ENCODE data around the gene RARB. TPM values are rescaled to one million over a fixed set of nuclear protein-coding genes. Genes with fewer than 3 reads are reported as not detected.

Gene RARB
- total and polyA plus RNA-seq, 7 experiments from 2014 or later, result 0.07 to 0.13 TPM; not detected in 5

DNA sequence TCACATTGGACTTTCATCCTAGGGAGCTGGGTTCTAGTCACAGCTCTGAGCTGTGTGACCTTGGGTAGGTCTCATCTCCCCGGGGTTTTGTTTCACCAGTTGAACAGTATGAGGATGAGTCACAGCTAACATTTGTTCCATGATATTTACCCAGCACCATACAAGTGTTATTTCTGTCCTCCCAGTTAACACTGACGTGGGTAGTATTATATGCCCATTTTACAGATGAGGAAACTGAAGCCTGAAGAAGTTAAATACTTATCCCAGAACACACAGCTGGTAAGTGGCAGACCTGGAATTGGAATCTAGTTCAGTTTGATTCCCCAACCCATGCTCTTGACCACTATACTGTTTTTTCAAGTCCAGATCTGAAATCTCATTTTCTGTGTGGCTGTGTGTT is 908 bp upstream of the RARB start:
- Histone ChIP-seq H3K9me3 (ENCODE audit: control insufficient read depth in 2 of 3, low read length in 3 of 3) (no peaks in the 10 kb centered on the region), H3K36me3 (ENCODE audit: control insufficient read depth in 2 of 3, insufficient read depth in 3 of 3, low read length in 3 of 3) (no peaks in the 10 kb centered on the region), H3K4me1 (ENCODE audit: control insufficient read depth in 2 of 2, insufficient read depth in 2 of 2, low read length in 2 of 2) (no peaks in the 10 kb centered on the region), H3K27ac (ENCODE audit: low read depth, low read length) (no peak overlapping the region), H3K27me3 (ENCODE audit: control insufficient read depth in 2 of 2, insufficient read depth in 2 of 2, low read length in 2 of 2) (peaks cover 0 to 8% of the 10 kb centered on the region in 2 donors), H3K4me3 (ENCODE audit: low read length) (no peak overlapping the region)
- no peak for ATAC-seq
- peaks cover 0 to 7% (median 0%) of the 10 kb centered on the region in 11 donors for H3K9me3 Mint-ChIP-seq
- ChIA-PET POLR2A (no interaction called here), CTCF (interaction anchor here (1.7 kb wide), 1 partner anchor 14 kb away, joined by 5 read pairs; no protein-coding TSS in a partner anchor)
- no peak for DNase-seq
- H3K27ac Mint-ChIP-seq, result no peak overlapping the region
- peaks cover 54 to 77% (median 70%) of the 10 kb centered on the region in 5 donors for H3K27me3 Mint-ChIP-seq
- H3K36me3 Mint-ChIP-seq, result no peaks in the 10 kb centered on the region
- peaks cover 0 to 10% (median 3%) of the 10 kb centered on the region in 7 donors for H3K4me1 Mint-ChIP-seq
- intact Hi-C loops (cut with micrococcal nuclease), result no loop called here
- H3K4me3 Mint-ChIP-seq, result no peak overlapping the region

DNA sequence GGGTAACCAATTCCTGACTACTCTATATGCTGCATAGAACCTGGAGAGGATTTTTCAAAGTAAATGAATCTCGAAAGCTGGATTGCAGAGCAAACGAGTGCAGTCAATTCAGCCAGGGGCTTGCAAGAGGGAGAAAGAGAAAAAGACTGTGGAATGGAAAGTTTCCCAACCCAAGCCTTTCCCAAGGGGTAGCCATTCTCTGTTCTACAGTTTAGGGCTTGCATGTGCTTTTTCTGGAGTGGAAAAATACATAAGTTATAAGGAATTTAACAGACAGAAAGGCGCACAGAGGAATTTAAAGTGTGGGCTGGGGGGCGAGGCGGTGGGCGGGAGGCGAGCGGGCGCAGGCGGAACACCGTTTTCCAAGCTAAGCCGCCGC is 511 bp upstream of the RARB start:
- no peak overlapping the region for H3K4me3 Mint-ChIP-seq

DNA sequence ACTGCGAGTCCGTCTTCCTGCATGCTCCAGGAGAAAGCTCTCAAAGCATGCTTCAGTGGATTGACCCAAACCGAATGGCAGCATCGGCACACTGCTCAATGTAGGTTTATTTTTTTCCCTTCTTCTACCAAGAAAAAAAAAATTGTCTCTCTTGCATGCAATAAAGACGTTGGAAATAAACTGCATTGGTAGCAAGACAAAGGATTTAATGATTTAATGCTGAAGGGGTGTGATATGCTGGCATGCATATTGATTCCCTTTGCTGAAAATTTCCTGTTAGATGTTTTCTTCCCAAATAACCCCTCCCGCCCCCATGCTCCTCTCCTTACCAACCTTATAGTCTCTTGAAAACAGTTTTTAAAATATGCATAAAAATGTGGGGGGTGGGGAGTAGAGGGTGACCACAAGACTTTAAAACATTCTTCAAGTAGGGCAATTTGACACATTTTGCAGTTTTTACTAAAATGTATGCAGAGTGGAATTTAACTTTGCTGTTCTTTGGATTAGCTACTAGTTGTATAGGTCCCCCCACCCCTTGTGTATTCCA is 799 bp downstream of the RARB start:
- intact Hi-C loops (cut with micrococcal nuclease), result no loop called here
- Histone ChIP-seq H3K27me3 (ENCODE audit: control insufficient read depth in 2 of 2, insufficient read depth in 2 of 2, low read length in 2 of 2) (peaks cover 0 to 8% of the 10 kb centered on the region in 2 donors), H3K27ac (ENCODE audit: low read depth, low read length) (no peak overlapping the region), H3K4me1 (ENCODE audit: control insufficient read depth in 2 of 2, insufficient read depth in 2 of 2, low read length in 2 of 2) (no peaks in the 10 kb centered on the region), H3K4me3 (ENCODE audit: low read length) (no peak overlapping the region), H3K36me3 (ENCODE audit: control insufficient read depth in 2 of 3, insufficient read depth in 3 of 3, low read length in 3 of 3) (no peaks in the 10 kb centered on the region), H3K9me3 (ENCODE audit: control insufficient read depth in 2 of 3, low read length in 3 of 3) (no peaks in the 10 kb centered on the region)
- Mint-ChIP-seq H3K27me3 (peaks cover 54 to 78% (median 61%) of the 10 kb centered on the region in 5 donors), H3K36me3 (no peaks in the 10 kb centered on the region), H3K4me1 (peaks cover 0 to 10% (median 3%) of the 10 kb centered on the region in 7 donors), H3K9me3 (peaks cover 0 to 4% (median 0%) of the 10 kb centered on the region in 11 donors), H3K27ac (no peak overlapping the region), H3K4me3 (no peak overlapping the region)
- ChIA-PET POLR2A (no interaction called here), CTCF (no interaction called here)
- ATAC-seq (no peak), DNase-seq (no peak)

More for the DNA sequence above, 511 bp upstream of the RARB start:
- no peak overlapping the region for H3K27ac ChIP-seq (ENCODE audit: low read depth, low read length)
- ATAC-seq, result no peak
- H3K4me1 ChIP-seq (ENCODE audit: control insufficient read depth in 2 of 2, insufficient read depth in 2 of 2, low read length in 2 of 2), result no peaks in the 10 kb centered on the region
- intact Hi-C loops (cut with micrococcal nuclease), result no loop called here
- H3K9me3 ChIP-seq (ENCODE audit: control insufficient read depth in 2 of 3, low read length in 3 of 3), result no peaks in the 10 kb centered on the region
- CTCF ChIA-PET, result interaction anchor here (1.7 kb wide), 1 partner anchor 14 kb away, joined by 5 read pairs; no protein-coding TSS in a partner anchor
- H3K36me3 ChIP-seq (ENCODE audit: control insufficient read depth in 2 of 3, insufficient read depth in 3 of 3, low read length in 3 of 3), result no peaks in the 10 kb centered on the region
- Mint-ChIP-seq H3K36me3 (no peaks in the 10 kb centered on the region), H3K27ac (no peak overlapping the region), H3K27me3 (peaks cover 54 to 73% (median 70%) of the 10 kb centered on the region in 5 donors), H3K4me1 (peaks cover 0 to 10% (median 3%) of the 10 kb centered on the region in 7 donors), H3K9me3 (peaks cover 0 to 7% (median 0%) of the 10 kb centered on the region in 11 donors)
- POLR2A ChIA-PET, result no interaction called here
- no peak overlapping the region for H3K4me3 ChIP-seq (ENCODE audit: low read length)
- H3K27me3 ChIP-seq (ENCODE audit: control insufficient read depth in 2 of 2, insufficient read depth in 2 of 2, low read length in 2 of 2), result peaks cover 0 to 8% of the 10 kb centered on the region in 2 donors
- DNase-seq, result no peak

DNA sequence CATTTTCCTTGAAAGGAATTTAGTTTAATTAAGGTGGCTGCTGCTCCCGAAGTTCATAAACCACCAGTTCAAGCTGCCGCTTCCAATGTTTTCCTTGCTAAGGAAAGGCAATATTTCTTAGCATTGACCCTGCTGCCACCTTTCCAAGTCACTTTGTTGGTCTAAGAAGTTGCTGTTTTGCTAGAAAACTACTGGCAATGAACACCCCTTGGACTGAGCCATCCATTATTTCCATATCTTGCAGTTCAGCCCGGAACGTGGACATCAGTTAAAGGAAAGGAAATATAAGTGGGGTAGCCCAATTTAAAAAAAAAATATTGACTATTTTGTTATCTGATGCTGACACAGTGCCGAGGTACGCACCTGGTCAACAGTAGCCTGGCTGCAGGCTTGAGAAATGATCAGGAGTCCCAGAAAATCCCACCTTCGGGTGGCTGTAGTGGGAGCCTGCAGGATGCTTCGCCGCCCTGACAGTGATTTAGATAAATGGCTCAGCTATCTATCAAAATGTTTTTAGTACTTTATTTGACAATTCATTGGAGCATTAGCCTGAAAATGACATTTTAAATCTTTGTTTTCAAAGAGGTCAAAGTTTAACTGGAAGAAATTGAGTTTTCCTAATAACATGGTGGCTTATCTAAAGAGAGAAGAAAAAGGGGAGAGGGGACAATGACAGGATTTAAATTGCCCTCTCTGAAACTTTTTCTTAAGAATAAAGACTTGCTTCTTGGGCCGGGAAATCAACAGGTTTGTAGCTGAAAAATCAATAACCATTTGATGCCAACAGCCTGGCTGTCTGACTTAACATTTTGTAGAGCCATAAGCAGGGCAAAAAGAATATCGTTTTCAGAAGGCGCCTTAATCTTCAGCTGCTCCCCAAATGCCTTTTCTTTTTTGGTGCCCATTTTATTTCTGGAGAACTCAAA is 1.6 kb downstream of the RARB start:
- intact Hi-C loops (cut with micrococcal nuclease), result no loop called here
- POLR2A ChIA-PET, result no interaction called here
- H3K27me3 Mint-ChIP-seq, result peaks cover 54 to 79% (median 58%) of the 10 kb centered on the region in 5 donors
- Histone ChIP-seq H3K27me3 (ENCODE audit: control insufficient read depth in 2 of 2, insufficient read depth in 2 of 2, low read length in 2 of 2) (peaks cover 0 to 8% of the 10 kb centered on the region in 2 donors), H3K4me1 (ENCODE audit: control insufficient read depth in 2 of 2, insufficient read depth in 2 of 2, low read length in 2 of 2) (no peaks in the 10 kb centered on the region), H3K4me3 (ENCODE audit: low read length) (no peak overlapping the region), H3K36me3 (ENCODE audit: control insufficient read depth in 2 of 3, insufficient read depth in 3 of 3, low read length in 3 of 3) (no peaks in the 10 kb centered on the region), H3K9me3 (ENCODE audit: control insufficient read depth in 2 of 3, low read length in 3 of 3) (no peaks in the 10 kb centered on the region), H3K27ac (ENCODE audit: low read depth, low read length) (no peak overlapping the region)
- H3K9me3 Mint-ChIP-seq, result peaks cover 0 to 4% (median 0%) of the 10 kb centered on the region in 11 donors
- H3K4me1 Mint-ChIP-seq, result peaks cover 0 to 10% (median 3%) of the 10 kb centered on the region in 7 donors
- no peak overlapping the region for H3K27ac Mint-ChIP-seq
- no peak for ATAC-seq
- no peak for DNase-seq
- CTCF ChIA-PET, result no interaction called here
- H3K4me3 Mint-ChIP-seq, result no peak overlapping the region
- no peaks in the 10 kb centered on the region for H3K36me3 Mint-ChIP-seq

DNA sequence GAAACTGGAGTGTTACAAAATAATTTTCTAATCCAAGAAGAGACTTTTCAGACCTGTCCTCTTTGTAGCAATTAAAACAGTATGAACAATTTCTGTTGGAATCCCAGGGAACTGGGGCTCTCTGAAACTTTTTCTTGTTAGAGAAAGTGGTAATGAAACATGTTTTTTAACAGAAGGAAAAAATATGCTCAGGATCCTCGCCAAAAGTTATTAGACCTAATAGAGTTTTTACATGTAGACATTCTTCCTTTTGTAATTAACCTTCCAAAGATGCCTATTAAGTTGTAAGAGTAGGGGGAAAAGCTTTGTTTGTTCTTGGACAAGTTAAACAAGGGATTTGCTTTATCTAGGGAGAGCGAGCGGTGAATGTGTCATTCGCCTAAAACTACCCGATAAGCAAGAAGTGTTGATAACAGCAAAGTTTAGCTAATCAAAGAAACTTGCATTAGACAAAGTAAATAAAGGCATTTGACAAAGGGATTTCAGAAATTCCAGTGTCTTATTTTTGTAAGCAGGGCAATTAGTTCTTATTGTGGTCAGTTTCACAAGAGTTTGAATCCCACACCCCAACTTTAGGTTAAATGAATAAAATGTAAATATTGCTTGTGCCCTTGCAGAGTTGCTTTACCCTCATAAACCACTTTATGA is 2.3 kb downstream of the RARB start:
- H3K27ac ChIP-seq (ENCODE audit: low read depth, low read length), result no peak overlapping the region
- Mint-ChIP-seq H3K27me3 (peaks cover 50 to 77% (median 57%) of the 10 kb centered on the region in 5 donors), H3K4me1 (peaks cover 0 to 10% (median 3%) of the 10 kb centered on the region in 7 donors), H3K27ac (no peak overlapping the region), H3K9me3 (peaks cover 0 to 4% (median 0%) of the 10 kb centered on the region in 11 donors), H3K4me3 (no peak overlapping the region), H3K36me3 (no peaks in the 10 kb centered on the region)
- H3K36me3 ChIP-seq (ENCODE audit: control insufficient read depth in 2 of 3, insufficient read depth in 3 of 3, low read length in 3 of 3), result no peaks in the 10 kb centered on the region
- DNase-seq, result no peak
- no peaks in the 10 kb centered on the region for H3K4me1 ChIP-seq (ENCODE audit: control insufficient read depth in 2 of 2, insufficient read depth in 2 of 2, low read length in 2 of 2)
- no peak overlapping the region for H3K4me3 ChIP-seq (ENCODE audit: low read length)
- H3K9me3 ChIP-seq (ENCODE audit: control insufficient read depth in 2 of 3, low read length in 3 of 3), result no peaks in the 10 kb centered on the region
- ATAC-seq, result no peak
- POLR2A ChIA-PET, result interaction anchor here (0.7 kb wide), 1 partner anchor 11 kb away, joined by 3 read pairs; no protein-coding TSS in a partner anchor
- CTCF ChIA-PET, result no interaction called here
- intact Hi-C loops (cut with micrococcal nuclease), result no loop called here
- H3K27me3 ChIP-seq (ENCODE audit: control insufficient read depth in 2 of 2, insufficient read depth in 2 of 2, low read length in 2 of 2), result peaks cover 0 to 8% of the 10 kb centered on the region in 2 donors

DNA sequence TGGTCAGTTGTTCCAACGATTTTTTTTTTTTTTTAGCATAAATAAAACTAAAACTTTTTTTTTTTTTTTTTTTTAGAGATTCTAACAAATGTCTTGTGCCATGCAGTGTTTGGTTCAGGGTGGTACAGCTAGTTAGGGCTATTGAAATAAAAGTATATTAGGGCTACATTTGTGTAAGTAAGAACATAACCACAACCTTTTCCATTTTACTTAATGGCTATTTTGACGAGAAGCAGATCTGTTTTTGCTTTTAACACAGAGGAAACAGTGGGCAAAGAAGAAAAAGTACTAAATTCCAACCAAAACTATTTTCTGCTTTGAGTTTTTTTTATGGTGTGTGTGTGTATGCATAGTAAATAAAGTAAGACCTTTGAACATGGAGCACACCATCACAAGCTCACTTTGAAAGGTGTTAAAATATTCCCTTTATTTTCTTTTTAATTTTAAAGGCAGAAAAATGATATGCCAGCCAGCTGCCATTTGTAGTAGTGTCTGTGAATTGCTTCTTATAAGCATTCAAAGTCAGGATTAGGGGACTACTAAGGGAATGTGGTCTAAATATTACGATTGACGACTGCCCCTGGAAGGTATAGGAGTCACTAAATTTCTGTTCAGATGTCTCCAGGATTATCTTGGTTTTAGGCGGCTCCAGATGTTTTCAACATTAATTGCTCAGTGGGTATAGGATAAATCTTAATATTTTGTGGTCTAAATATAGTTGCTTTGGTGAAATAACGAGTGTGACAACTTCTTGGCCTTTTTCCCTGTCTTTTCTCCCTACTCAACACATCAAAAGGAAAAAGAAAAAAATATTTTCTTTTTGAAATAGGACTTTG is 3.1 kb downstream of the RARB start:
- Histone ChIP-seq H3K9me3 (ENCODE audit: control insufficient read depth in 2 of 3, low read length in 3 of 3) (no peaks in the 10 kb centered on the region), H3K27me3 (ENCODE audit: control insufficient read depth in 2 of 2, insufficient read depth in 2 of 2, low read length in 2 of 2) (peaks cover 0 to 8% of the 10 kb centered on the region in 2 donors), H3K27ac (ENCODE audit: low read depth, low read length) (no peak overlapping the region), H3K36me3 (ENCODE audit: control insufficient read depth in 2 of 3, insufficient read depth in 3 of 3, low read length in 3 of 3) (no peaks in the 10 kb centered on the region), H3K4me1 (ENCODE audit: control insufficient read depth in 2 of 2, insufficient read depth in 2 of 2, low read length in 2 of 2) (no peaks in the 10 kb centered on the region), H3K4me3 (ENCODE audit: low read length) (no peak overlapping the region)
- Mint-ChIP-seq H3K4me1 (peaks cover 0 to 10% (median 3%) of the 10 kb centered on the region in 7 donors), H3K27ac (no peak overlapping the region), H3K36me3 (no peaks in the 10 kb centered on the region), H3K27me3 (peaks cover 46 to 71% (median 53%) of the 10 kb centered on the region in 5 donors), H3K9me3 (peaks cover 0 to 4% (median 0%) of the 10 kb centered on the region in 11 donors), H3K4me3 (no peak overlapping the region)
- ChIA-PET CTCF (no interaction called here), POLR2A (interaction anchor here (0.7 kb wide), 1 partner anchor 11 kb away, joined by 3 read pairs; no protein-coding TSS in a partner anchor)
- intact Hi-C loops (cut with micrococcal nuclease), result no loop called here
- ATAC-seq, result no peak
- DNase-seq, result no peak
